ENCODE results near the gene ANO9. TPM values are rescaled to one million over a fixed set of nuclear protein-coding genes. Genes with fewer than 3 reads are reported as not detected.
"Not testable (repeated sequence)": the region's sequence is repeated elsewhere in the genome, so short reads cannot be mapped to it uniquely, and the experiment has no call there.

The ANO9 gene
- total RNA-seq, 6 donors from 2014 or later, result 11.7 to 62.9 (median 18.8) TPM

DNA sequence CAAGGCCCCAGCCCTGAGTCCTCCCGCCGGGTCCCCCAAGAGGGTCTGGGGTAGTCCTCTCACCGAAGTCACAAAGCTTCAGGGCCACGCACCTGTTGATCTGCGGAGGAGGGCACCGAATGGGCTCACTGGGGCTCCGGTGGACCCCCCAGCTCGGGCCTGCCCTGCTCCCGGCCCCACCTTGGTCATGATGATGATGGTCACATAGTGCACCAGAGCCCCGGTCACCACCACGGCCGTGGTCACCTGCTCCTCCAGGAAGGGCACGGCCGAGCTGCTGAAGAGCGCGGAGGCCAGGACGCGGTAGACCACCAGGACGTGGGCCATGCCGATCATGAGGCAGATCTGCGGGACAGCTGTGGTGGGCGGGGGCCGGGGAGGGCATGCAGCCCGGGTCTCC is 13.5 kb downstream of the ANO9 start:
- TF ChIP-seq EP300 (IDR thresholded peaks at IDR 0.05) (no peak), POLR2A (IDR thresholded peaks at IDR 0.05) (no peak), POLR2AphosphoS5 (IDR thresholded peaks at IDR 0.05) (no peak)
- TF ChIP-seq, protein P1, sequence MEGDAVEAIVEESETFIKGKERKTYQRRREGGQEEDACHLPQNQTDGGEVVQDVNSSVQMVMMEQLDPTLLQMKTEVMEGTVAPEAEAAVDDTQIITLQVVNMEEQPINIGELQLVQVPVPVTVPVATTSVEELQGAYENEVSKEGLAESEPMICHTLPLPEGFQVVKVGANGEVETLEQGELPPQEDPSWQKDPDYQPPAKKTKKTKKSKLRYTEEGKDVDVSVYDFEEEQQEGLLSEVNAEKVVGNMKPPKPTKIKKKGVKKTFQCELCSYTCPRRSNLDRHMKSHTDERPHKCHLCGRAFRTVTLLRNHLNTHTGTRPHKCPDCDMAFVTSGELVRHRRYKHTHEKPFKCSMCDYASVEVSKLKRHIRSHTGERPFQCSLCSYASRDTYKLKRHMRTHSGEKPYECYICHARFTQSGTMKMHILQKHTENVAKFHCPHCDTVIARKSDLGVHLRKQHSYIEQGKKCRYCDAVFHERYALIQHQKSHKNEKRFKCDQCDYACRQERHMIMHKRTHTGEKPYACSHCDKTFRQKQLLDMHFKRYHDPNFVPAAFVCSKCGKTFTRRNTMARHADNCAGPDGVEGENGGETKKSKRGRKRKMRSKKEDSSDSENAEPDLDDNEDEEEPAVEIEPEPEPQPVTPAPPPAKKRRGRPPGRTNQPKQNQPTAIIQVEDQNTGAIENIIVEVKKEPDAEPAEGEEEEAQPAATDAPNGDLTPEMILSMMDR (IDR thresholded peaks at IDR 0.05), result no peak
- H3K27me3 ChIP-seq, result no peaks in the 10 kb centered on the region
- no peaks in the 10 kb centered on the region for H3K9me3 ChIP-seq
- H3K27ac ChIP-seq, result no peak overlapping the region
- ATAC-seq (ENCODE audit: low FRiP score in 2 of 2), result no peak
- WGBS, 2 donors, result 80 to 88% methylated on average over 10 to 13 of the region's 24 CpGs
- H3K36me3 ChIP-seq, result no peaks in the 10 kb centered on the region
- H3K4me3 ChIP-seq, result no peak overlapping the region
- H3K4me1 ChIP-seq, result no peaks in the 10 kb centered on the region
- DNase-seq, result peak in 1 of 2 donors; percentile 77

DNA sequence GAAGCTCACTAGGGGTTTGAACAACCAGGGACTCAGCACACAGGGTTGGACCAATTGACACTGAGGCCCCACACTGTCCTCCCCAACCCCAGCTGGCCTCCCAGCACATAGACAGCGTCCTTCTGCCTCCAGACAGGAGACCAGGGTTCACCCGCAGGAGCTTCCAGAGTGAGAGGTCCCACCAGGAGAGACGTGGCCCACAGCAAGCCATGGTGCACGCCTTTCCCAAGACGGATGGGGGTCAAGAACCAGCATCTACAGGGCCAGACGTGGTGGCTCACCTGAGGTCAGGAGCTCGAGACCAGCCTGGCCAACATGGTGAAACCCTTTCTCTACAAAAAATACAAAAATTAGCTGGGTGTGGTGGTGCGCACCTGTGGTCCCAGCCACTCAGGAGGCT is 15.0 kb downstream of the ANO9 start:
- no peaks in the 10 kb centered on the region for H3K4me1 ChIP-seq
- H3K27me3 ChIP-seq, result no peaks in the 10 kb centered on the region
- peak in 1 of 2 donors; percentile 31 for ATAC-seq (ENCODE audit: low FRiP score in 2 of 2)
- no peak overlapping the region for H3K4me3 ChIP-seq
- TF ChIP-seq, protein P1 (IDR thresholded peaks at IDR 0.05), result no peak
- no peak for TF ChIP-seq POLR2AphosphoS5 (IDR thresholded peaks at IDR 0.05)
- TF ChIP-seq POLR2A (IDR thresholded peaks at IDR 0.05), result no peak
- TF ChIP-seq EP300 (IDR thresholded peaks at IDR 0.05), result no peak
- WGBS, 2 donors, result 85 to 91% methylated on average over 6 to 8 of the region's 8 CpGs
- no peaks in the 10 kb centered on the region for H3K36me3 ChIP-seq
- DNase-seq, result no peak
- no peak overlapping the region for H3K27ac ChIP-seq
- H3K9me3 ChIP-seq, result no peaks in the 10 kb centered on the region

DNA sequence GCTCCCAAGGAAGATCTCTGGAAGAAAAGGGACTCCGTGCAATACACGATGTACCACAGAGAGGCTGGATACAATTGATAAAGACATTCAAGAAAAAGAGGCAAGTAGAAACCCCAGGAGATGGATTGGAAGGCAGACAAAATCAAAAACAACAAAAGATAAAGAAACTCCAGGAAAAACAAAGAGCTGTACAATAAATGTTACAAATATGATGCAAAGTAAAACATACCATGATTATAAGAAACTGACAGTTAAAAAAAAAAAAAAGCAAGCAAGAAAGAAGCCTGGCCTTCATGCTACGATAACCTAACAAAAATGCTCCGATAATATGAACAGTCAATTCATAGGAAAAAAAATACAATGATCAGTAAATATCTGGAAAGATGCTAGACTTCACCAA is 16.5 kb downstream of the ANO9 start:
- no peak for ATAC-seq (ENCODE audit: low FRiP score in 2 of 2)
- 65 to 70% methylated on average over 4 of the region's 4 CpGs for WGBS, 2 donors
- Histone ChIP-seq H3K9me3 (no peaks in the 10 kb centered on the region), H3K4me1 (no peaks in the 10 kb centered on the region), H3K27ac (no peak overlapping the region), H3K27me3 (no peaks in the 10 kb centered on the region), H3K4me3 (no peak overlapping the region), H3K36me3 (no peaks in the 10 kb centered on the region)
- TF ChIP-seq, protein P1 (IDR thresholded peaks at IDR 0.05), result no peak
- TF ChIP-seq POLR2AphosphoS5 (IDR thresholded peaks at IDR 0.05) (no peak), POLR2A (IDR thresholded peaks at IDR 0.05) (no peak), EP300 (IDR thresholded peaks at IDR 0.05) (no peak)
- DNase-seq, result no peak

DNA sequence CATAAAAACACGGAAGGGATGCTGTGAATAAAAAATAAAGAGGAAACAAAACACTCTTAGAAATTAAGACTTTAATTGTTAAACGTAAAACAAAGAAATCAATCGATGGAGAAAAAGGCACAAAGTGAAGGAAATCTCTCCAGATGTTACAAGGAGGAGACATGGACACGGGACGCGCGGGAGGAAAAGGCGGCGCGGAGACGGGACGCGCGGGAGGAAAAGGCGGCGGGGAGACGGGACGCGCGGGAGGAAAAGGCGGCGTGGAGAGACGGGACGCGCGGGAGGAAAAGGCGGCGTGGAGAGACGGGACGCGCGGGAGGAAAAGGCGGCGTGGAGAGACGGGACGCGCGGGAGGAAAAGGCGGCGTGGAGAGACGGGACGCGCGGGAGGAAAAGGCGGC is 17.0 kb downstream of the ANO9 start:
- not testable (repeated sequence) for H3K27me3 ChIP-seq; H3K36me3 ChIP-seq; H3K27ac ChIP-seq; H3K4me1 ChIP-seq; H3K9me3 ChIP-seq; H3K4me3 ChIP-seq; ATAC-seq (ENCODE audit: low FRiP score in 2 of 2)
- WGBS, 2 donors, result 62 to 63% methylated on average over 25 to 40 of the region's 45 CpGs
- peak in 1 of 2 donors; percentile 60 for DNase-seq

DNA sequence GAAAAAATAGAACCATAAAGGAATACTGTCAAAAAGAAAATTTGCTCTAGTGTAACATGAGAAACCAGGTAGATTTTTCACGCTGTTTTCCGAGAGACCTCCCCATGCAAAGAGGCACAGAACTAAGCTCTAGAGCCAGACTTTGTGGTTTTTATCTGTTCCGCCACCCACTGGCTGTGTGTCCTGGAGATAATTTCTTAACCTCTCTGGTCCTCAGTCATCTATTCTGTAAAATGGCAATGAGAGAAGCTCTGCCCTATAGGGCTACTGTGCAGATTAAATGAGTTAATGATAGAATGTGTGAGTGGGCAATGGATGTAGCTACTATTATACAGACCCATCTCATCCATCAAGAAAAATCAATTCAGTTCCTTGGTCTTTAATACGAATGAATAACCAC is 17.6 kb downstream of the ANO9 start:
- TF ChIP-seq POLR2A (IDR thresholded peaks at IDR 0.05) (no peak), EP300 (IDR thresholded peaks at IDR 0.05) (no peak), POLR2AphosphoS5 (IDR thresholded peaks at IDR 0.05) (no peak)
- TF ChIP-seq, protein P1 (IDR thresholded peaks at IDR 0.05), result no peak
- Histone ChIP-seq H3K9me3 (no peaks in the 10 kb centered on the region), H3K27ac (no peak overlapping the region), H3K27me3 (no peaks in the 10 kb centered on the region), H3K36me3 (no peaks in the 10 kb centered on the region), H3K4me3 (no peak overlapping the region), H3K4me1 (no peaks in the 10 kb centered on the region)
- whole genome bisulfite sequencing, 2 donors, result 92 to 93% methylated on average over 4 of the region's 4 CpGs
- ATAC-seq (ENCODE audit: low FRiP score in 2 of 2) (no peak), DNase-seq (no peak)

Measured in upper lobe of left lung (tissue), 6 donors.